Right cardiac atrium (tissue), 5 donors: ENCODE results near the gene AMD1. TPM values are rescaled to one million over a fixed set of nuclear protein-coding genes. Genes with fewer than 3 reads are reported as not detected.
"Not testable (repeated sequence)": the region's sequence is repeated elsewhere in the genome, so short reads cannot be mapped to it uniquely, and the experiment has no call there.

Experiments used
- ATAC-seq, 2 donors: fragments of 200-7000 bp; cut with Tn5 transposase; one replicate each; pipeline versions ENCODE4 v1.8.0 to v1.9.1; 2020; ENCODE audit warnings: moderate library complexity in 2 of 2, mild to moderate bottlenecking in 1 of 2
- DNase-seq, 3 donors: peaks; one replicate each; pipeline ENCODE4 v3.0.0-alpha.2; 2020
- H3K27ac ChIP-seq: one replicate; pipeline ENCODE4 v1.5.1; 2013; ENCODE audit warnings: mild to moderate bottlenecking, low read length, control low read depth, moderate library complexity
- H3K27me3 ChIP-seq: one replicate; pipeline ENCODE4 v1.6.1; 2013; ENCODE audit not compliant: control insufficient read depth, insufficient read depth
- H3K4me1 ChIP-seq: one replicate; pipeline ENCODE4 v1.6.1; 2013; ENCODE audit warnings: low read length; ENCODE audit not compliant: control insufficient read depth, insufficient read depth
- H3K4me3 ChIP-seq: one replicate; pipeline ENCODE4 v1.5.1; 2013; ENCODE audit warnings: low read length, control low read depth
- H3K9me3 ChIP-seq: one replicate; pipeline ENCODE4 v1.6.1; 2013; ENCODE audit warnings: low read length; ENCODE audit not compliant: control insufficient read depth
- WGBS: extraction: QIAGEN DNeasy Blood & Tissue Kit; methylation state at CpG from one replicate; pipeline ENCODE4 v1.1.7; 2013; 5-methylcytosine and 5-hydroxymethylcytosine counted together
- intact Hi-C, 4 donors: fragments of 100-400 bp; cut with DNase I; formaldehyde crosslinking; loops; one replicate each; pipeline versions ENCODE4 v1.11.0 to v1.14.0; 2022 to 2023
- long read RNA-seq, 4 donors: library from polyadenylated mRNA; unstranded; transcript quantifications; one replicate each; pipeline ENCODE4 v2.0.0, GENCODE V29; 2020 to 2021
- polyA plus RNA-seq: library from polyadenylated mRNA; stranded (reverse); fragments of 200-250 nt; gene quantifications from one replicate; pipeline ENCODE4 v1.2.3, GENCODE V29; 2013
- total RNA-seq, 4 donors: library from RNA; stranded (reverse); fragmentation: NEBNext Ultra II Directional; extraction: Animal tissue kit (Norgen Biotek cat#: 25700); gene quantifications; one replicate each; pipeline ENCODE4 v1.2.1, GENCODE V29; 2021
- donor health status: healthy with polysubstance abuse.
- donor health status: DM: no; HTN: yes; CAD: no.
- donor health status: DM: no; HTN: no; CAD: no.
- donor health status: DM: no; HTN: yes; CAD: no; lungs with severe emphysema.
- donor health status: DM: yes; HTN: yes; CAD: no.

The AMD1 gene
- total RNA-seq, result 10 to 100 TPM; 58.0 to 65.2 (median 63.2) TPM
- polyA plus RNA-seq, result 49.9 TPM
- long read RNA-seq, donor 1, transcript AMD1-204 (9 exons, 3,438 nt), result major isoform, 108 of 117 reads
- long read RNA-seq, donor 1, partial matches to known transcripts, result 5 of 117 reads
- long read RNA-seq, donor 1, other reads (novel, unspliced or antisense), result 2 of 117 reads
- long read RNA-seq, donor 2, transcript AMD1-204 (9 exons, 3,438 nt), result major isoform, 57 of 65 reads
- long read RNA-seq, donor 2, partial matches to known transcripts, result 1 of 65 reads
- long read RNA-seq, donor 2, other reads (novel, unspliced or antisense), result 7 of 65 reads
- long read RNA-seq, donor 3, transcript AMD1-204 (9 exons, 3,438 nt), result major isoform, 572 of 637 reads
- long read RNA-seq, donor 3, transcript AMD1-202 (8 exons, 1,605 nt), result minor isoform, 13 of 637 reads
- long read RNA-seq, donor 3, partial matches to known transcripts, result 6 of 637 reads
- long read RNA-seq, donor 3, other reads (novel, unspliced or antisense), result 41 of 637 reads
- long read RNA-seq, donor 4, transcript AMD1-204 (9 exons, 3,438 nt), result major isoform, 67 of 71 reads
- long read RNA-seq, donor 4, partial matches to known transcripts, result 2 of 71 reads
- long read RNA-seq, donor 4, other reads (novel, unspliced or antisense), result 1 of 71 reads

DNA sequence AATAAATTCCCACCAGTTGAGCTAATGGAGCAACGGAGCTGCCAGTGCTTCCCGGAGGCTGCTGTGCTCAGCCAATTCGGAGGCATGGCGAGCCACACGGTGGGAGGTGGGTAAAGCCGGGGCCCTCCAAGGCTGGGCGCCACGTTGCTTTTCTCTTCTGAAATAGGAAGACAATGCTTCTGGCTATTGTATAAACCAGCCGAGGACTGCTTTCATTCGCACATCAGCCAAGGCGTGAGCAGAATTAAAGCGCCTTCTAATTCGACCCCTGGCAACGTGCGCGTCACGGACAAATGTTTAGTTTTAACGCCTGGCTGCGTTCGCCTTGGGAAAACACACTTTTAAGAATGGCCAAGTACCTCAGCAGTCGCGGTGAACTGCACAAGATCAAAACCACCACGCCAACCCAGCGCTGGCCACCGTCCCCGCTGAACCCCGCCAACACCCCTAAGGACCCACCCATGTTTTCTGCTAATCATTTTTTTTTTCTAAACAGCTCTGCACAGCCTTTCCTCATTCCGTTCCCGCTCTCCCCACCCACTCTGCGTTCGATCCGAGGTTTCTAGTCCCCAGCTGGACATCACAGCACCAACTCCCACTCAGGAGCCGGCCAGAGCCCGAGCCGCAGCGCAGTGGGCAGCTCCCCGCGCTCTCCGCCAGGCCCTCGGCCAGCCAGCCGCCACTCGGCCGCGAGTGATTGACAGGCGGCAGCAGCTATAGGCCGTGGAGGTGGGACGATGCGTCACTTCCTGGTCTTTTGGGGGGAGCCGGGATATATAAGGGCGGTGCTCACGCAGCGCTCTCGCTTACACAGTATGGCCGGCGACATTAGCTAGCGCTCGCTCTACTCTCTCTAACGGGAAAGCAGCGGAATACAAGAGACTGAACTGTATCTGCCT lies at the start of gene AMD1:
AMD1 (plus strand) TSS at position 805 of the 899 bp plus-strand sequence. CDS start 321 bp downstream, outside the sequence.
- no peaks in the 10 kb centered on the region for H3K27me3 ChIP-seq
- ATAC-seq (peak; percentile 94 to 96), DNase-seq (peak; percentile 98 to 99 (median 99))
- peak within 1 kb of the TSS; percentile 96 for H3K4me3 ChIP-seq
- WGBS, result under 1% methylated on average over 59 of the region's 59 CpGs
- no peaks in the 10 kb centered on the region for H3K9me3 ChIP-seq
- H3K4me1 ChIP-seq, result no peaks in the 10 kb centered on the region
- peak within 1 kb of the TSS; percentile 88 for H3K27ac ChIP-seq
- intact Hi-C loops, result loop anchor here in 3 of 4 donors (5.0 to 10.0 kb wide), 4 partner anchors 57 to 189 kb away; partner anchors contain the start of genes CDK19 (in 2 of the 3) and GTF3C6 (in 1 of the 3)

DNA sequence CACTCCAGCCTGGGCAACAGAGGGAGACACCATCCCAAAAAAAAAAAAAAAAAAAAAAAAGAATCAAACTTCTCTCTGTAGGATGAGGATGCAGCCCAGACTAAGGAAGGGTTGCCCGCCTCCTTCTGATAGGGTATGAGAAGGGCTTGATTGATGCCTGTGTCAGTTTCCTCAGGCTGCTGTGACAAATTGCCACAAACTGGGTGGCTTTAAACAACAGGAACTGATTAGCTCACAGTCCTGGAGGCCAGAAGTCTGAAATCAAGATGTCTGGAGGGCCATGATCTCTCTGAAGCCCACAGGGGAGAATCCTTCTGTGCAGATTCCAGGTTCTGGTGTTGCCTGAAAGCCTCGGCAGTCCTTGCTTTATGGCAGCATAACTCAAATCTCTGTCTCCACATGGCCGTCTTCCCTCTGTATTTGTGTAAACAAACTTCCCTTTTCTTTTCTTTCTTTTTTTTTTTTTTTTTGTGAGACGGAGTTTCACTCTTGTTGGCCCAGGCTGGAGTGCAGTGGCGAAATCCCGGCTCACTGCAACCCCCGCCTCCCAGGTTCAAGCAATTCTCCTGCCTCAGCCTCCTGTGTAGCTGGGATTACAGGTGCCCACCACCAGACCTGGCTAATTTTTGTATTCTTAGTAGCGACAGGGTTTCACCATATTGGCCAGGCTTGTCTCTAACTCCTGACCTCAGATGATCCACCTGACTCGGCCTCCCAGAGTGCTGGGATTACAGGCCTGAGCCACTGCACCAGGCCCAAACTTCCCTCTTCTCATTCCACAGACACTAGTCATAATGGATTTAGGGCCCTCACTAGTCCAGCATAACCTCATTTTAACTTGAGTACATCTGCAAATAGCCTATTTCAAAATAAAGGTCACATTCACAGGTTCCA lies 48.1 kb upstream of the AMD1 start:
- peak overlapping the region; percentile 23 for H3K27ac ChIP-seq
- WGBS, result 75% methylated on average over 9 of the region's 9 CpGs
- H3K4me3 ChIP-seq, result no peak overlapping the region
- peak in 2 of 3 donors; percentile 59 to 61 for DNase-seq
- peak; percentile 50 to 55 for ATAC-seq
- H3K9me3 ChIP-seq, result no peaks in the 10 kb centered on the region
- intact Hi-C loops, result no loop called here
- H3K4me1 ChIP-seq, result no peaks in the 10 kb centered on the region
- H3K27me3 ChIP-seq, result no peaks in the 10 kb centered on the region

DNA sequence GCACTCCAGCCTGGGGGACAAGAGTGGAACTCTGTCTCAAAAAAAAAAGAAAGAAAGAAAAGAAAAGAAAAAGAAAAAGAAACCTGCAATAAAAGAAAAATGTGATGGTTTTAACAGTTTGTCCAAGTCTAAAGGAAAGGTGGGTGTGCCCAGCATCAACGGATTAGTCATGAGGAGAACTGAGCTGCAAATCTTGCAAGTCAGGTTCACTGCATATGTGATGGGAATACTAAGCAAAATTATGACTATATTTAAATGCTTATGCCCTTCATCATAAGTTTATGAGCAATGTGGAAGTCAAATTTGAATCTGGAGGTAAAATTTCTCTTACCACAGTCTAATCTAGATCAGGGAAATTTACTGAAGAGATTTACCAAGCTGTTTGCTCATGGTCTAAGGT lies 46.2 kb upstream of the AMD1 start:
- DNase-seq, result no peak
- H3K27me3 ChIP-seq, result no peaks in the 10 kb centered on the region
- ATAC-seq, result no peak
- 73% methylated on average over 1 of the region's 1 CpG for WGBS
- no peaks in the 10 kb centered on the region for H3K4me1 ChIP-seq
- no peaks in the 10 kb centered on the region for H3K9me3 ChIP-seq
- intact Hi-C loops, result no loop called here
- H3K4me3 ChIP-seq, result no peak overlapping the region
- H3K27ac ChIP-seq, result no peak overlapping the region

DNA sequence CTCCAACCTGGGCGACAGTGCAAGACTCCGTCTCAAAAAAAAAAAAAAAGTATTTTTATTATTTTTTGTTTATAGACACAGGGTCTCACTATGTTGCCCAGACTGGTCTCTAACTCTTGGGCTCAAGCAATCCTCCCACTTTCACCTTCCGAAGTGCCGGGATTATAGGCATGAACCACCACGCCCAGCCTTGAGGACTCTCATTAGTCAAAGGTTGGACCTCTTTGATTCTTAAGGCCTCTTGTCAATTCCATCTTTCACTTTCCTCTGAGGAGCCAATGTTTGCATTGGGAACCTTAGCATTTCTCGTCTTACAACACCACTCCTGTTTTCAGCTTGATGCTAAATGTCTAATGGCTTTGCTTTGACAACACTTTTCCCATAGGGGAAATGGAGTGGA lies 43.2 kb upstream of the AMD1 start:
- Histone ChIP-seq H3K4me3 (no peak overlapping the region), H3K27me3 (no peaks in the 10 kb centered on the region), H3K27ac (no peak overlapping the region), H3K9me3 (no peaks in the 10 kb centered on the region), H3K4me1 (no peaks in the 10 kb centered on the region)
- intact Hi-C loops, result no loop called here
- WGBS, result 95% methylated on average over 6 of the region's 6 CpGs
- no peak for DNase-seq
- no peak for ATAC-seq

DNA sequence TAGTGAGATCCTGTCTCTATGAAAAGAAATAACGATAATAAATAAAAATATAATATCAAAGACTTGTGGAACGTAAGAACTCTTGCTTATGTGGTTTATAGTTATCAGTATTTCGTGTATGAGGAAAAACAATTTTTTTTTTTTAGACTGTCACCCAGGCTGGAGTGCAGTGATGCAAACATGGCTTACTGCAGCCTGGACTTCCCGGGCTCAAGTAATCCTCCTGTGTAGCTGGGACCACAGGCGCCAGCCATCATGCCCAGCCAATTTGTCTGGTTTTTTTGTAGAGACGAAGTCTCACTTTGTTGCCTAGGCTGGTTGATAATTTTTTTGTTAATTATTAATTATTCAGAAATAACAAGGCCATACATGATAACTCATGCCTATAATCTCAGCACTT lies 40.8 kb upstream of the AMD1 start:
- DNase-seq (no peak), ATAC-seq (no peak)
- Histone ChIP-seq H3K27ac (no peak overlapping the region), H3K9me3 (no peaks in the 10 kb centered on the region), H3K4me1 (no peaks in the 10 kb centered on the region), H3K4me3 (no peak overlapping the region), H3K27me3 (no peaks in the 10 kb centered on the region)
- intact Hi-C loops, result no loop called here
- WGBS, result 89% methylated on average over 6 of the region's 6 CpGs

DNA sequence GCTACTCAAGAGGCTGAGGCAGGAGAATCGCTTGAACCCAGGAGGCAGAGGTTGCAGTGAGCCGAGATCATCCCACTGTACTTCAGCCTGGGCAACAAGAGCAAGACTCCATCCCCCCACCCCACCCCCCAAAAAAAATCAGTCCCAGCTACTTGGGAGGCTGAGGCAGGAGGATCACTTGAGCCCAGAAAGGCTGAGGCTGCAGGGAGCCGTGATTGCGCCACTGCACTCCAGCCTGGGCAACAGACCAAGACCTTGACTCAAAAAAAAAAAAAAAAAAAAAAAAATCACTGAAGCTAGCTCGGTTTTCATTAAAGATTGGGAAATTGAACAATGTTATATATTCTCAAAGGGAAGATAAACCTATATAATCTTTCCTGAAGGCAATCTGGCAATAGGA lies 38.8 kb upstream of the AMD1 start:
- ATAC-seq, intact Hi-C loops, H3K27me3 ChIP-seq, H3K4me1 ChIP-seq, H3K4me3 ChIP-seq, H3K27ac ChIP-seq, H3K9me3 ChIP-seq, DNase-seq: not testable (repeated sequence)
- 81% methylated on average over 5 of the region's 5 CpGs for WGBS

DNA sequence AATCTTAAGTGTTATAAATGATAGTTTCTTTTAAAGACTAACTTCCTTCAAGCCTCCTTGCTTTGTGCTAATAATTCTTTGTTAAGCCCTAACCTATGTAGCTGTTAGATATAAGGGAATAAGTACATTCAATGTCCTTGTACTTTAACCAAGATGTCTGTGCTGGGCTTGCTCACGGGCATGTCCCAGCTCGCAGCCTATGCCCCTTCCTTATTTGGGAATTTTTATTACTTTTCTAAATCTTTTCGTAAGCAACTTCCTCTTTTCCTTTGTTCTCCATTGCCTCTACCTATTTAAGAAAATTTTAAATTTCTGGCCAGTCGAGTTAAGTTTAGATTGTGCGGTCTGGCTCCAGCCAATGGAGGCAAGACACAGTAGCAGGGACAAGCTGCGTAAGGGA lies 33.3 kb upstream of the AMD1 start:
- no peak for DNase-seq
- Histone ChIP-seq H3K9me3 (no peaks in the 10 kb centered on the region), H3K27ac (no peak overlapping the region), H3K4me1 (no peaks in the 10 kb centered on the region), H3K4me3 (no peak overlapping the region), H3K27me3 (no peaks in the 10 kb centered on the region)
- no peak for ATAC-seq
- intact Hi-C loops, result no loop called here
- WGBS, result 90% methylated on average over 6 of the region's 6 CpGs

DNA sequence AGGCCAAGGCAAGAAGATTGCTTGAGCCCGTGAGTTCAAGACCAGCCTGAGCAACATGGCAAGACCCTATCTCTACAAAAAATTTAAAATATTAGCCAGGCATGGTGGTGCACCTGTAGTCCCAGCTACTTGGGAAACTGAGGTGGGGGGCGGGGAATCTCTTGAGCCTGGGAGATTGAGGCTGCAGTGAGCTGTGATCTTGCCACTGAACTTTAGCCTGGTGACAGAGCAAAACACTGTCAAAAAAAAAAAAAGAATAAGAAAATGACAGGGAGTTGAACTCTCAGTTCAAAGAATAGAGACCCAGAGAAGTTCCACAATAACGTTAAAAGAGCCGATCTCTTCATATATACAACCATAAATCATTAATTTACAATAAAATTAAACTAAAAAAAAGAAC lies 24.8 kb upstream of the AMD1 start:
- no peak for DNase-seq
- no peak overlapping the region for H3K4me3 ChIP-seq
- no peak overlapping the region for H3K27ac ChIP-seq
- H3K27me3 ChIP-seq, result no peaks in the 10 kb centered on the region
- no peaks in the 10 kb centered on the region for H3K4me1 ChIP-seq
- WGBS, result 92% methylated on average over 4 of the region's 4 CpGs
- intact Hi-C loops, result no loop called here
- ATAC-seq, result no peak
- no peaks in the 10 kb centered on the region for H3K9me3 ChIP-seq

DNA sequence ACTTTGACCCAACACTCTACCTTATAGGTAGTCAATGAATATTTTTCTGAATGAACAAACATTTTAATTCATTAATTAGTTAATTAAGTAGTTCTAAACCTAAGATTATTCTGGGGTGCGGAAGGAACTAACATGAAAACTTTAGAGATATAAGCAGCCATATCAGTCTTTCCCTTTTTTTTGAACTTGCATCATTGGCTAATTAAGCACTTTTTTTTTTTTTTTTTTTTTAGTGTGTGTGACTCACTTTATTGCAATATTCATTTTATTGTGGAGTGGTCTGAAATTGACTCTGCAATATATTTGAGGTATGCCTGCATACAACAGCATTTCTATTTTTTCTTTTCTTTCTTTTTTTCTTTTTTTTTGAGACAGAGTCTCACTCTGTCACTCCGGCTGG lies 21.8 kb upstream of the AMD1 start:
- no peaks in the 10 kb centered on the region for H3K27me3 ChIP-seq
- 95% methylated on average over 2 of the region's 2 CpGs for WGBS
- no peak overlapping the region for H3K27ac ChIP-seq
- no peaks in the 10 kb centered on the region for H3K4me1 ChIP-seq
- DNase-seq, result no peak
- no peak for ATAC-seq
- no peaks in the 10 kb centered on the region for H3K9me3 ChIP-seq
- intact Hi-C loops, result no loop called here
- H3K4me3 ChIP-seq, result no peak overlapping the region

DNA sequence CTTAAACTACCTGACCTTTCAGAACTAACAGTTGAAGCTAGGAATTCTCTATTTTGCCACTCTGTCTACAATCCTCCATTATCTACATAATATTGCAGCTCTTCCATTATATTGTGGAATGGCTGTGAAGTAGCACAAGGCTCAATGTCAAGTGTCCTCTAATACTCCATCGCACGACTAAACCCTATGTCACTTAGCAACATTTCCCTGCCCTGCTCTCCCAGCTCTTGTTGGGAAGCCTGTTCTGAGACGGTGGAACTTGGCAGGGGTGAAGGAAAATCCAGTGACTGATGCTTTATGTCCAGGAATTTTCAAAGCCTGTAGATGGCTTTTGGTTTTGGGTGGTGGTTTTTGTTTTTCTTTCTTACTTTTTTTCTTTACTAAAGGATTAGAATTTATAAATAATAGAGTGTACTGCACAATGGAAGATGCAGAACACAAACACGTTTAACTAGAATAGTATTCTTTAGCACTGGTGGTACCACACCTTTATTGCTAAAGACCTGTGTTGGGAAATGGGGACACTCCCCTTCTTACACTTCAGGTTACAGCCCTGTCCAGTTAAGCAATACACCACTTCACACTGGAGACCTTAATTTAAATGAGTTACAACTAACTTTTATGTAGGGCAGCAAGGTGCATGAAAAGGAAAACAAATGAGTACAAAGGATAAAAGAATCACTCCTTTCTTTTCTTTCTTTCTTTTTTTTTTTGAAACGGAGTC lies 20.7 kb upstream of the AMD1 start:
- no peaks in the 10 kb centered on the region for H3K9me3 ChIP-seq
- H3K4me1 ChIP-seq, result no peaks in the 10 kb centered on the region
- DNase-seq (no peak), ATAC-seq (no peak)
- H3K4me3 ChIP-seq, result no peak overlapping the region
- WGBS, result 68% methylated on average over 5 of the region's 5 CpGs
- intact Hi-C loops, result no loop called here
- H3K27me3 ChIP-seq, result no peaks in the 10 kb centered on the region
- H3K27ac ChIP-seq, result no peak overlapping the region
